HepG2 (cell line): ENCODE measurements around the gene CDYL. TPM values are rescaled to one million over a fixed set of nuclear protein-coding genes. Genes with fewer than 3 reads are reported as not detected.

ENCODE experiments used
- ARID4A ChIP-seq: sonication (generic); formaldehyde crosslinking; IDR thresholded peaks from 2 replicates; pipeline ENCODE4 v1.5.0; 2020; ENCODE audit warnings: mild to moderate bottlenecking, missing genetic modification reagents, borderline replicate concordance
- ASH2L ChIP-seq: fragments of 300-600, 200-600 bp; sonication (generic); IDR thresholded peaks from 2 replicates; pipeline ENCODE4 v1.7.0; 2017; ENCODE audit warnings: low read depth, mild to moderate bottlenecking, moderate library complexity, mixed read lengths, low read length; ENCODE audit not compliant: insufficient read length
- BATF2 ChIP-seq: sonication (generic); formaldehyde crosslinking; IDR thresholded peaks from 2 replicates; pipeline ENCODE4 v1.8.0; 2022; ENCODE audit warnings: mild to moderate bottlenecking, missing genetic modification reagents, moderate library complexity
- CAMTA2 ChIP-seq: sonication (generic); formaldehyde crosslinking; IDR thresholded peaks from 2 replicates; pipeline ENCODE4 v1.4.0; 2020; ENCODE audit warnings: mild to moderate bottlenecking, missing genetic modification reagents, borderline replicate concordance
- CHD2 ChIP-seq: IDR thresholded peaks from 2 replicates; pipeline ENCODE4 v1.6.1; 2011; ENCODE audit warnings: low read depth, low read length, improper control_type of control experiment
- HOXA9 ChIP-seq: sonication (generic); formaldehyde crosslinking; IDR thresholded peaks from 2 replicates; pipeline ENCODE4 v1.8.1; 2022; ENCODE audit warnings: missing genetic modification reagents, mild to moderate bottlenecking, moderate library complexity, borderline replicate concordance
- IRF2 ChIP-seq: IDR thresholded peaks from 2 replicates; pipeline ENCODE4 v1.6.1; 2018; ENCODE audit warnings: missing genetic modification reagents, missing compliant biosample characterization
- MED1 ChIP-seq: sonication (generic); formaldehyde crosslinking; IDR thresholded peaks from 2 replicates; pipeline ENCODE4 v1.4.0; 2020; ENCODE audit warnings: missing genetic modification reagents
- NCOA5 ChIP-seq: sonication (generic); formaldehyde crosslinking; IDR thresholded peaks from 2 replicates; pipeline ENCODE4 v1.4.0; 2020; ENCODE audit warnings: missing genetic modification reagents
- NR3C1 ChIP-seq: sonication (generic); formaldehyde crosslinking; IDR thresholded peaks from 2 replicates; pipeline ENCODE4 v1.4.0; 2020; ENCODE audit warnings: missing genetic modification reagents
- PAF1 ChIP-seq: IDR thresholded peaks from 2 replicates; pipeline ENCODE4 v1.6.1; 2016; ENCODE audit warnings: missing genetic modification reagents, missing compliant biosample characterization
- PHF5A ChIP-seq: IDR thresholded peaks from one replicate; pipeline ENCODE4 v1.6.1; 2018; ENCODE audit warnings: low read depth, missing genetic modification reagents; ENCODE audit not compliant: unreplicated experiment
- PREB ChIP-seq: sonication (generic); formaldehyde crosslinking; IDR thresholded peaks from 2 replicates; pipeline ENCODE4 v1.4.0; 2020; ENCODE audit warnings: missing genetic modification reagents
- SATB2 ChIP-seq: sonication (generic); formaldehyde crosslinking; IDR thresholded peaks from 2 replicates; pipeline ENCODE4 v1.5.0; 2020; ENCODE audit warnings: missing genetic modification reagents
- SRY ChIP-seq: sonication (generic); formaldehyde crosslinking; IDR thresholded peaks from 2 replicates; pipeline ENCODE4 v1.8.0; 2022; ENCODE audit warnings: mild to moderate bottlenecking, missing genetic modification reagents
- TCF12 ChIP-seq, 2 experiments: fragments of 450-650 bp in 1 of 2; sonication (generic) in 1 of 2; formaldehyde crosslinking in 1 of 2; IDR thresholded peaks; 2 replicates each; pipeline versions ENCODE4 v1.6.1 to v1.8.0; 2017 to 2022; ENCODE audit warnings: antibody characterized with exemption in 1 of 2, mild to moderate bottlenecking in 1 of 2, missing genetic modification reagents in 1 of 2, moderate library complexity in 1 of 2
- YEATS4 ChIP-seq: sonication (generic); formaldehyde crosslinking; IDR thresholded peaks from 2 replicates; pipeline ENCODE4 v1.4.0; 2020; ENCODE audit warnings: missing genetic modification reagents, borderline replicate concordance
- ZKSCAN5 ChIP-seq: sonication (generic); formaldehyde crosslinking; IDR thresholded peaks from 2 replicates; pipeline ENCODE4 v1.5.1; 2020; ENCODE audit warnings: mild to moderate bottlenecking, missing genetic modification reagents
- ZNF253 ChIP-seq: sonication (generic); formaldehyde crosslinking; IDR thresholded peaks from 2 replicates; pipeline ENCODE4 v1.8.0; 2022; ENCODE audit warnings: mild to moderate bottlenecking, missing genetic modification reagents, borderline replicate concordance
- ZNF563 ChIP-seq: sonication (generic); formaldehyde crosslinking; IDR thresholded peaks from 2 replicates; pipeline ENCODE4 v1.8.0; 2022; ENCODE audit warnings: mild to moderate bottlenecking, moderate library complexity, missing genetic modification reagents
- ZNF616 ChIP-seq: sonication (generic); formaldehyde crosslinking; IDR thresholded peaks from 2 replicates; pipeline ENCODE4 v1.5.0; 2020; ENCODE audit warnings: low read depth, mild to moderate bottlenecking, missing genetic modification reagents
- ZNF644 ChIP-seq: IDR thresholded peaks from 2 replicates; pipeline ENCODE4 v1.6.1; 2016; ENCODE audit warnings: low read depth
- ZNF720 ChIP-seq: sonication (generic); formaldehyde crosslinking; IDR thresholded peaks from 2 replicates; pipeline ENCODE4 v1.4.0; 2020; ENCODE audit warnings: missing genetic modification reagents
- ZNF816 ChIP-seq: sonication (generic); formaldehyde crosslinking; IDR thresholded peaks from 2 replicates; pipeline ENCODE4 v1.8.0; 2022; ENCODE audit warnings: missing genetic modification reagents, mild to moderate bottlenecking, borderline replicate concordance
- ZNF879 ChIP-seq: sonication (generic); formaldehyde crosslinking; IDR thresholded peaks from 2 replicates; pipeline ENCODE4 v1.8.1; 2023; ENCODE audit warnings: missing genetic modification reagents
- polyA plus RNA-seq, 8 experiments: library from polyadenylated mRNA; depleted of rRNA in 3 of 8; stranded (reverse) in 7 of 8; unstranded in 1 of 8; fragments of >200 nt; fragmentation: Illumina TruSeq in 4 of 8; extraction: Trizol in 4 of 8; gene quantifications; 2 replicates each; pipeline versions ENCODE4 v1.2.1 to v1.2.3, GENCODE V29; 2011 to 2016; ENCODE audit warnings: low read depth in 4 of 8, missing spikeins in 1 of 8, mixed read lengths in 1 of 8; ENCODE audit not compliant: insufficient read depth in 1 of 8
- total RNA-seq, 5 experiments: library from RNA; depleted of rRNA; stranded (reverse); fragments of >200 nt; fragmentation: Illumina TruSeq; extraction: Trizol; gene quantifications; 2 replicates each; pipeline ENCODE4 v1.2.3, GENCODE V29; 2016; ENCODE audit warnings: low read depth in 1 of 5

The CDYL gene
- total and polyA plus RNA-seq, 2 of the 13 experiments (the other 11 are each of a cell fraction or from before 2014, with no cell fraction given), result 22.8 to 105 TPM

- TF ChIP-seq NCOA5 (CRISPR knock-in tag) (no peak), ZNF816 (CRISPR knock-in tag) (peak; percentile 67; the same call in 1 of the 2 replicates), HOXA9 (CRISPR knock-in tag) (no peak), CAMTA2 (CRISPR knock-in tag) (0 out of 2 replicates have a peak, but pooled peaks have one; percentile 91), PREB (CRISPR knock-in tag) (peak; percentile 80; the same call in 1 of the 2 replicates), ZNF253 (CRISPR knock-in tag) (no peak), ZNF616 (peak; percentile 81; the same call in 1 of the 2 replicates), ZNF879 (no peak; the same call in 1 of the 2 replicates), TCF12 (IDR thresholded peaks at IDR 0.05) (no peak), TCF12 (CRISPR knock-in tag; IDR thresholded peaks at IDR 0.05) (peak; percentile 64; the same call in 1 of the 2 replicates), CHD2 (0 out of 2 replicates have a peak, but pooled peaks have one; percentile 49), ASH2L (peak; percentile 97), ARID4A (peak; percentile 98), ZNF644 (CRISPR knock-in tag) (no peak), MED1 (CRISPR knock-in tag) (peak; percentile 52; the same call in 1 of the 2 replicates), ZNF563 (CRISPR knock-in tag) (peak; percentile 83; the same call in 1 of the 2 replicates), PHF5A (no peak), SRY (peak; percentile 69), BATF2 (CRISPR knock-in tag) (no peak), ZKSCAN5 (CRISPR knock-in tag) (no peak), NR3C1 (CRISPR knock-in tag) (no peak), SATB2 (CRISPR knock-in tag) (peak; percentile 90; the same call in 1 of the 2 replicates), YEATS4 (CRISPR knock-in tag) (peak; percentile 94), ZNF720 (CRISPR knock-in tag) (no peak), IRF2 (CRISPR knock-in tag) (peak; percentile 83), PAF1 (CRISPR knock-in tag) (no peak)
Measured at GRCh38 chr6:5003604-5004372, 227.6 kb downstream of the CDYL start, which contains the start of gene RPP40 (continued).
